Fibroblast of lung (primary cell): ENCODE measurements around the gene ATRIP. TPM values are rescaled to one million over a fixed set of nuclear protein-coding genes. Genes with fewer than 3 reads are reported as not detected.

Experiments
- DNase-seq, 2 donors: peaks; one replicate each; pipeline versions ENCODE4 v3.0.0 to v3.0.0-alpha.2; 2010; ENCODE audit warnings: low read depth in 2 of 2
- H2AFZ ChIP-seq: 2 replicates; pipeline ENCODE4 v1.5.1; 2012; ENCODE audit warnings: low read length, control low read depth, inconsistent platforms
- H3K27ac ChIP-seq: 2 replicates; pipeline ENCODE4 v1.5.1; 2011; ENCODE audit warnings: low read length, control low read depth; ENCODE audit not compliant: insufficient read depth
- H3K27me3 ChIP-seq: 2 replicates; pipeline ENCODE4 v1.5.1; 2011; ENCODE audit warnings: mild to moderate bottlenecking, low read length; ENCODE audit not compliant: control insufficient read depth, insufficient read depth
- H3K36me3 ChIP-seq: 2 replicates; pipeline ENCODE4 v1.5.1; 2011; ENCODE audit warnings: low read length; ENCODE audit not compliant: control insufficient read depth, insufficient read depth
- H3K4me1 ChIP-seq: 2 replicates; pipeline ENCODE4 v1.5.1; 2011; ENCODE audit warnings: low read length; ENCODE audit not compliant: control insufficient read depth, insufficient read depth; ENCODE audit errors: extremely low read depth
- H3K4me2 ChIP-seq: 2 replicates; pipeline ENCODE4 v1.5.1; 2011; ENCODE audit warnings: low read length, control low read depth; ENCODE audit not compliant: insufficient read depth; ENCODE audit errors: extremely low read depth
- H3K4me3 ChIP-seq, 4 experiments: fragments of 200-600 bp in 1 of 4; sonication (generic) in 1 of 4; replicated peaks in 1 of 4; 2 replicates each; pipeline ENCODE4 v1.5.1; 2011 to 2016; ENCODE audit warnings: low read length in 4 of 4, low read depth in 3 of 4, mild to moderate bottlenecking in 3 of 4, control low read depth in 2 of 4, inconsistent platforms in 1 of 4, mixed read lengths in 1 of 4; ENCODE audit not compliant: insufficient read depth in 1 of 4; ENCODE audit errors: control extremely low read depth in 1 of 4
- H3K79me2 ChIP-seq: 2 replicates; pipeline ENCODE4 v1.5.1; 2012; ENCODE audit warnings: mild to moderate bottlenecking, low read length, inconsistent platforms; ENCODE audit not compliant: control insufficient read depth, insufficient read depth
- H3K9ac ChIP-seq: 2 replicates; pipeline ENCODE4 v1.5.1; 2011; ENCODE audit warnings: mild to moderate bottlenecking, low read length, control low read depth; ENCODE audit not compliant: insufficient read depth
- H3K9me3 ChIP-seq: 2 replicates; pipeline ENCODE4 v1.5.1; 2012; ENCODE audit warnings: low read depth, low read length; ENCODE audit not compliant: control insufficient read depth, insufficient read depth
- H4K20me1 ChIP-seq: 2 replicates; pipeline ENCODE4 v1.5.1; 2011; ENCODE audit warnings: low read length; ENCODE audit not compliant: control insufficient read depth, insufficient read depth; ENCODE audit errors: extremely low read depth
- EZH2 ChIP-seq: IDR thresholded peaks from 2 replicates; pipeline ENCODE4 v1.5.1; 2012; ENCODE audit warnings: low read length, control low read depth, mild to moderate bottlenecking; ENCODE audit errors: missing control alignments
- polyA plus RNA-seq, 2 donors: library from polyadenylated mRNA; depleted of rRNA in 1 of 2; stranded (reverse) in 1 of 2; unstranded in 1 of 2; fragments of >200 nt; gene quantifications; 2 replicates each; pipeline ENCODE4 v1.2.1, GENCODE V29; 2011 to 2012; ENCODE audit warnings: missing spikeins in 1 of 2
- total RNA-seq: library from RNA; depleted of rRNA; stranded (reverse); fragments of >200 nt; gene quantifications from 2 replicates; pipeline ENCODE4 v1.2.1, GENCODE V29; 2014
- TF ChIP-seq, protein P1 (sequence below), 2 donors: IDR thresholded peaks in 1 of 2; conservative IDR thresholded peaks in 1 of 2; 1 replicate in 1 of 2; 2 replicates in 1 of 2; pipeline ENCODE4 v1.5.1; 2011 to 2012; ENCODE audit warnings: low read length in 2 of 2, control low read depth in 1 of 2, inconsistent platforms in 1 of 2, low read depth in 1 of 2, mild to moderate bottlenecking in 1 of 2

The ATRIP gene
- total and polyA plus RNA-seq, 2 donors (not counting 1 experiment from before 2014, with no cell fraction given) = 3.0 to 5.0 TPM

GRCh38 chr3:48470286-48470685 lies 23.7 kb downstream of the ATRIP start:
- Histone ChIP-seq H3K9ac (peak overlapping the region; percentile 13), H2AFZ (no peak overlapping the region), H3K27ac (no peak overlapping the region), H4K20me1 (no peaks in the 10 kb centered on the region), H3K9me3 (no peaks in the 10 kb centered on the region), H3K79me2 (peaks cover 63% of the 10 kb centered on the region), H3K4me1 (peaks cover 27% of the 10 kb centered on the region), H3K27me3 (no peaks in the 10 kb centered on the region), H3K36me3 (peaks cover 31% of the 10 kb centered on the region), H3K4me3 (no peak overlapping the region), H3K4me2 (no peak overlapping the region)
- no peak for TF ChIP-seq EZH2
- TF ChIP-seq, protein P1, sequence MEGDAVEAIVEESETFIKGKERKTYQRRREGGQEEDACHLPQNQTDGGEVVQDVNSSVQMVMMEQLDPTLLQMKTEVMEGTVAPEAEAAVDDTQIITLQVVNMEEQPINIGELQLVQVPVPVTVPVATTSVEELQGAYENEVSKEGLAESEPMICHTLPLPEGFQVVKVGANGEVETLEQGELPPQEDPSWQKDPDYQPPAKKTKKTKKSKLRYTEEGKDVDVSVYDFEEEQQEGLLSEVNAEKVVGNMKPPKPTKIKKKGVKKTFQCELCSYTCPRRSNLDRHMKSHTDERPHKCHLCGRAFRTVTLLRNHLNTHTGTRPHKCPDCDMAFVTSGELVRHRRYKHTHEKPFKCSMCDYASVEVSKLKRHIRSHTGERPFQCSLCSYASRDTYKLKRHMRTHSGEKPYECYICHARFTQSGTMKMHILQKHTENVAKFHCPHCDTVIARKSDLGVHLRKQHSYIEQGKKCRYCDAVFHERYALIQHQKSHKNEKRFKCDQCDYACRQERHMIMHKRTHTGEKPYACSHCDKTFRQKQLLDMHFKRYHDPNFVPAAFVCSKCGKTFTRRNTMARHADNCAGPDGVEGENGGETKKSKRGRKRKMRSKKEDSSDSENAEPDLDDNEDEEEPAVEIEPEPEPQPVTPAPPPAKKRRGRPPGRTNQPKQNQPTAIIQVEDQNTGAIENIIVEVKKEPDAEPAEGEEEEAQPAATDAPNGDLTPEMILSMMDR (conservative IDR thresholded peaks at IDR 0.05 in 1 of 2, IDR thresholded peaks at IDR 0.05 in 1 of 2; ENCODE audit: low read depth in 1 of 2, low read length in 2 of 2) = no peak
- DNase-seq = no peak

- H3K27me3 ChIP-seq = no peaks in the 10 kb centered on the region
- peak overlapping the region; percentile 72 to 95 (median 78) for H3K4me3 ChIP-seq
- H3K27ac ChIP-seq = peak overlapping the region; percentile 98
- peak overlapping the region; percentile 76 for H3K4me2 ChIP-seq
- no peaks in the 10 kb centered on the region for H4K20me1 ChIP-seq
- H3K36me3 ChIP-seq = peaks cover 23% of the 10 kb centered on the region
- peak overlapping the region; percentile 95 for H3K9ac ChIP-seq
- DNase-seq = no peak
- H3K4me1 ChIP-seq = peaks cover 12% of the 10 kb centered on the region
- peaks cover 51% of the 10 kb centered on the region for H3K79me2 ChIP-seq
- H3K9me3 ChIP-seq = no peaks in the 10 kb centered on the region
- peak overlapping the region; percentile 33 for H2AFZ ChIP-seq
- TF ChIP-seq, protein P1 (conservative IDR thresholded peaks at IDR 0.05 in 1 of 2, IDR thresholded peaks at IDR 0.05 in 1 of 2; ENCODE audit: low read depth in 1 of 2, low read length in 2 of 2) = peak in 1 of 2 donors; percentile 12
- TF ChIP-seq EZH2 = no peak
Measured at GRCh38 chr3:48472673-48472922, 26.1 kb downstream of the ATRIP start.

- Histone ChIP-seq H3K9me3 (no peaks in the 10 kb centered on the region), H3K4me2 (peak overlapping the region; percentile 76), H3K4me1 (peaks cover 7% of the 10 kb centered on the region), H2AFZ (peak overlapping the region; percentile 33), H3K27ac (peak overlapping the region; percentile 98), H3K4me3 (peak overlapping the region; percentile 72 to 95 (median 78)), H3K27me3 (no peaks in the 10 kb centered on the region), H3K79me2 (peaks cover 46% of the 10 kb centered on the region), H3K9ac (peak overlapping the region; percentile 95), H3K36me3 (peaks cover 19% of the 10 kb centered on the region), H4K20me1 (no peaks in the 10 kb centered on the region)
- DNase-seq = peak; percentile 88 to 94
- TF ChIP-seq EZH2 = no peak
- TF ChIP-seq, protein P1 (conservative IDR thresholded peaks at IDR 0.05 in 1 of 2, IDR thresholded peaks at IDR 0.05 in 1 of 2; ENCODE audit: low read depth in 1 of 2, low read length in 2 of 2) = peak; percentile 30 to 32
Measured at GRCh38 chr3:48472923-48473616, 26.5 kb downstream of the ATRIP start.
